HEK293 (cell line): ENCODE measurements around the gene EPHA4.

Experiments
- CTCF ChIA-PET: fragments of 350-600 bp; formaldehyde crosslinking; extraction: SDS; loops from one replicate; lab custom pipeline; 2021; ENCODE audit warnings: antibody characterized with exemption; lab: Yijun Ruan, JAX
- POLR2A ChIA-PET: fragments of 300-600 bp; formaldehyde crosslinking; extraction: SDS; loops from one replicate; lab custom pipeline; 2020; ENCODE audit warnings: antibody characterized with exemption, inconsistent platforms; lab: Yijun Ruan, JAX
- H3K27ac ChIP-seq: fragments of 200-500 bp; sonication (Bioruptor generic); 2 replicates; pipeline ENCODE4 v1.5.1; 2014; ENCODE audit warnings: low read depth, low read length, control low read depth, inconsistent platforms; ENCODE audit errors: extremely low read depth
- H3K36me3 ChIP-seq, 2 experiments: fragments of 200-500 bp in 1 of 2; sonication (Bioruptor generic) in 1 of 2; 1 replicate in 1 of 2; 2 replicates in 1 of 2; pipeline ENCODE4 v1.5.1; 2014 to 2017; ENCODE audit warnings: inconsistent platforms in 2 of 2, low read length in 2 of 2; ENCODE audit not compliant: control insufficient read depth in 2 of 2, insufficient read depth in 1 of 2
- H3K4me1 ChIP-seq: fragments of 200-500 bp; sonication (Bioruptor generic); 2 replicates; pipeline ENCODE4 v1.5.1; 2014; ENCODE audit warnings: mild to moderate bottlenecking, low read length, inconsistent platforms; ENCODE audit not compliant: control insufficient read depth, insufficient read depth
- H3K4me3 ChIP-seq: 2 replicates; pipeline ENCODE4 v1.5.1; 2011; ENCODE audit warnings: low read depth, mild to moderate bottlenecking, control low read depth, low read length, moderate library complexity
- H3K9me3 ChIP-seq: fragments of 200-500 bp; sonication (Bioruptor generic); 2 replicates; pipeline ENCODE4 v1.5.1; 2014; ENCODE audit warnings: low read depth, low read length, inconsistent platforms; ENCODE audit not compliant: control insufficient read depth, insufficient read depth
- EGR2 ChIP-seq: fragments of 450-650 bp; formaldehyde crosslinking; IDR thresholded peaks from 2 replicates; pipeline ENCODE4 v1.5.1; 2016; ENCODE audit warnings: low read depth, missing biosample characterization, missing genetic modification characterization
- GLIS2 ChIP-seq: fragments of 450-650 bp; formaldehyde crosslinking; IDR thresholded peaks from 2 replicates; pipeline ENCODE4 v1.5.1; 2016; ENCODE audit warnings: missing biosample characterization, missing genetic modification characterization
- MZF1 ChIP-seq: fragments of 450-650 bp; formaldehyde crosslinking; IDR thresholded peaks from 2 replicates; pipeline ENCODE4 v1.5.1; 2017; ENCODE audit warnings: missing biosample characterization, missing genetic modification characterization, borderline replicate concordance
- YY1 ChIP-seq: fragments of 450-650 bp; formaldehyde crosslinking; IDR thresholded peaks from 2 replicates; pipeline ENCODE4 v1.5.1; 2018; ENCODE audit warnings: missing biosample characterization, missing genetic modification characterization
- ZBTB10 ChIP-seq: fragments of 450-650 bp; formaldehyde crosslinking; IDR thresholded peaks from 2 replicates; pipeline ENCODE4 v1.5.1; 2016; ENCODE audit warnings: missing biosample characterization, missing genetic modification characterization
- ZBTB48 ChIP-seq: fragments of 450-650 bp; formaldehyde crosslinking; IDR thresholded peaks from 2 replicates; pipeline ENCODE4 v1.5.1; 2016; ENCODE audit warnings: missing biosample characterization, missing genetic modification characterization
- ZFHX2 ChIP-seq: fragments of 450-650 bp; formaldehyde crosslinking; conservative IDR thresholded peaks from 2 replicates; pipeline ENCODE4 v1.5.1; 2016; ENCODE audit warnings: missing biosample characterization, missing genetic modification characterization
- ZFP69B ChIP-seq: fragments of 450-650 bp; formaldehyde crosslinking; IDR thresholded peaks from 2 replicates; pipeline ENCODE4 v1.5.1; 2016; ENCODE audit warnings: missing biosample characterization, missing genetic modification characterization
- ZIC2 ChIP-seq: fragments of 450-650 bp; formaldehyde crosslinking; IDR thresholded peaks from 2 replicates; pipeline ENCODE4 v1.5.1; 2016; ENCODE audit warnings: missing biosample characterization, missing genetic modification characterization
- ZNF114 ChIP-seq: fragments of 450-650 bp; formaldehyde crosslinking; IDR thresholded peaks from 2 replicates; pipeline ENCODE4 v1.5.0; 2017; ENCODE audit warnings: missing biosample characterization, missing genetic modification characterization
- ZNF157 ChIP-seq: fragments of 450-650 bp; formaldehyde crosslinking; IDR thresholded peaks from 2 replicates; pipeline ENCODE4 v1.5.1; 2016; ENCODE audit warnings: missing biosample characterization, missing genetic modification characterization
- ZNF202 ChIP-seq: fragments of 450-650 bp; formaldehyde crosslinking; IDR thresholded peaks from 2 replicates; pipeline ENCODE4 v1.5.1; 2016; ENCODE audit warnings: missing biosample characterization, missing genetic modification characterization, borderline replicate concordance
- ZNF239 ChIP-seq: fragments of 450-650 bp; formaldehyde crosslinking; IDR thresholded peaks from 2 replicates; pipeline ENCODE4 v1.5.1; 2016; ENCODE audit warnings: missing biosample characterization, missing genetic modification characterization
- ZNF248 ChIP-seq: fragments of 450-650 bp; formaldehyde crosslinking; IDR thresholded peaks from 2 replicates; pipeline ENCODE4 v1.5.1; 2017; ENCODE audit warnings: missing biosample characterization, missing genetic modification characterization
- ZNF266 ChIP-seq: fragments of 450-650 bp; formaldehyde crosslinking; IDR thresholded peaks from 2 replicates; pipeline ENCODE4 v1.5.1; 2016; ENCODE audit warnings: missing biosample characterization, missing genetic modification characterization, low read depth
- ZNF302 ChIP-seq: fragments of 450-650 bp; formaldehyde crosslinking; IDR thresholded peaks from 2 replicates; pipeline ENCODE4 v1.5.1; 2016; ENCODE audit warnings: missing biosample characterization, missing genetic modification characterization, low read depth
- ZNF341 ChIP-seq: fragments of 450-650 bp; formaldehyde crosslinking; IDR thresholded peaks from 2 replicates; pipeline ENCODE4; 2016; ENCODE audit warnings: low read depth, missing biosample characterization, missing genetic modification characterization
- ZNF48 ChIP-seq: fragments of 450-650 bp; formaldehyde crosslinking; IDR thresholded peaks from 2 replicates; pipeline ENCODE4 v1.5.1; 2016; ENCODE audit warnings: missing biosample characterization, missing genetic modification characterization
- ZNF544 ChIP-seq: fragments of 450-650 bp; formaldehyde crosslinking; IDR thresholded peaks from 2 replicates; pipeline ENCODE4 v1.5.0; 2017; ENCODE audit warnings: missing biosample characterization, missing genetic modification characterization
- ZNF548 ChIP-seq: fragments of 450-650 bp; formaldehyde crosslinking; IDR thresholded peaks from 2 replicates; pipeline ENCODE4 v1.5.1; 2016; ENCODE audit warnings: missing biosample characterization, missing genetic modification characterization
- ZNF610 ChIP-seq: fragments of 450-650 bp; formaldehyde crosslinking; IDR thresholded peaks from 2 replicates; pipeline ENCODE4 v1.5.1; 2016; ENCODE audit warnings: missing biosample characterization, missing genetic modification characterization, borderline replicate concordance
- ZNF707 ChIP-seq: fragments of 450-650 bp; formaldehyde crosslinking; IDR thresholded peaks from 2 replicates; pipeline ENCODE4 v1.5.1; 2016; ENCODE audit warnings: missing biosample characterization, missing genetic modification characterization
- ZNF768 ChIP-seq: fragments of 450-650 bp; formaldehyde crosslinking; IDR thresholded peaks from 2 replicates; pipeline ENCODE4 v1.5.1; 2018; ENCODE audit warnings: missing biosample characterization, mild to moderate bottlenecking, missing genetic modification characterization
- ZNF777 ChIP-seq: fragments of 450-650 bp; formaldehyde crosslinking; IDR thresholded peaks from 2 replicates; pipeline ENCODE4 v1.5.1; 2017; ENCODE audit warnings: missing biosample characterization, missing genetic modification characterization, borderline replicate concordance
- ZSCAN16 ChIP-seq: fragments of 450-650 bp; formaldehyde crosslinking; IDR thresholded peaks from 2 replicates; pipeline ENCODE4 v1.5.1; 2016; ENCODE audit warnings: missing biosample characterization, missing genetic modification characterization
- TF ChIP-seq, protein P1 (sequence below): fragments of 450-650 bp; formaldehyde crosslinking; IDR thresholded peaks from 2 replicates; pipeline ENCODE4 v1.5.1; 2016; ENCODE audit warnings: missing biosample characterization, missing genetic modification characterization
- TF ChIP-seq, protein P2 (sequence below): fragments of 450-650 bp; formaldehyde crosslinking; IDR thresholded peaks from 2 replicates; pipeline ENCODE4 v1.5.1; 2017; ENCODE audit warnings: missing biosample characterization, mild to moderate bottlenecking, missing genetic modification characterization, moderate library complexity

The EPHA4 gene

DNA sequence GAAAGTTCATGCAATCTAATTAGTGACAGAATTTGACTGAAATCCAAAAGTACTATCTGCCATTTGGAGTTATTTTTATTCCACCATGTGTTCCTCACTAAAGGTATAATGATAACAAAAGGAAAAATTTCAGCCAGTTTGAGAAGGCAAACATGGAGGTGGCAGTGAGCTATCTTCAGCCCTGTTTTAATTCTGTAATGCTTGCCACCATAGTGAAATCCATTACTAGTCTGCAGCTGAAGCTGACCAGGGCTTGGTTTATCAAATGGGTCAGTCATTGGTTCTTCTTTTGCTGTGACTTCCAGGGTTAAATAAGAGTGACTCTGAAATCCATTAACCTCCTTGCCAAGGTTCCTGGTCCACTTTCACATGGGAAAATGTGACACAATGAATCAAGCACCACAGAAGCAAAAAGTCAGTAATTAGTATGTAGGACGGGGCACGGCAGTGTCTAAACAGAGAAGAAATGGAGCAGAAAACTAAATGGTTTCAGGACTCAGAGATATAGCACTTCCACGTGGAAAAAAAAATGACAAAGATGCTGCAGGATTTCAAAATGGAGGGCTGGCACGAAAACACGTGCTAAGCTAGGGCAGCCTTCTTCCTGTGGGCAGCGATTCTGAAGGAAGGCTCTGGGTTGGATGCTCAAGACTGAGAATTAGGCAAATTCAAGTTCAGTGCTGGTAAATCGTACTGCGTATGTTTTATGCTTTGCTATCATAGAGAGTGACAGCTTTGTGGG lies 87.2 kb downstream of the EPHA4 start:
- CTCF ChIA-PET: no interaction called here

DNA sequence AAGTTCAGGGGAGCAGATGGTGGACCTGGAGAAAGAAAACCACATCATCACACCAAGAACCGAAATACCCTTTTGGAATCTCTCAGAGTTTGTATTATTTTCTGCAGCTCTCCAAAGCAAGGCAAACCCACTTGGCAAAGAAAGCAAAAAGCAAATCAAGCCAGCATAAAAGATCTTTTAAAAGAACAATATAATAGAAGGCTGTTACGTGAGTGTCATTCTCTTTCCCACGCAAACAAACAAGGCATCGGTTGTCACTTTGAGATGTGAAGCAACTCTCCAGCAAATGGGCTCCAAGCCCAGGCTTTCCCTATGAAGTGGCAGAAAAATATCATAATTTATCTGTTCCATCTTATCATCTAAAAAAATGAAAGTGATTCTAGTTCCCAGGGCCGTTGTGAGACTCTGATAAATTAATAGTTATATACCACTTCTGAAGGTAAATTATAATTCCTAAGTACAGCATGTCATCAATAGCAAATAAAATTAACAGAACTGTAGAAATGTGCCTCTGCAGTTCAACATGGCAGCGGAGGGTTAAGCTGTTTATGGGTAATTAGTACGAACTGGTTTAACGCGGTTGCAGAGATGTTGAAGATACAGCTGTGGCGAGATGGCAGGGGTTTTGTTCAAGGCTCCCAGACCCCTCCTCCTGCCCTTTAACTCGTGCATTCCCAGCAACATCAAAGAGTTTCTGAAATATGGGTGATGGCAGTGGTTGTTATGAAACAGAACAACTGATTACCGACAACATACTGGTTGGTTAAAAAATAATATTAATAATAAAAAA lies 89.2 kb downstream of the EPHA4 start:
- no peak overlapping the region for H3K4me3 ChIP-seq
- ChIA-PET CTCF (no interaction called here), POLR2A (no interaction called here)
- no peaks in the 10 kb centered on the region for H3K9me3 ChIP-seq
- peaks cover 3% of the 10 kb centered on the region; the same call in 1 of the 2 replicates for H3K4me1 ChIP-seq
- peaks cover 8 to 9% of the 10 kb centered on the region in 2 experiments for H3K36me3 ChIP-seq
- no peak overlapping the region for H3K27ac ChIP-seq
- TF ChIP-seq ZNF48 (tag by site-specific recombination) (no peak), ZNF768 (tag by site-specific recombination) (no peak), ZNF157 (no peak), ZNF202 (tag by site-specific recombination) (no peak), ZNF239 (tag by site-specific recombination) (no peak), ZSCAN16 (tag by site-specific recombination) (no peak), ZFP69B (no peak), ZNF707 (no peak), ZNF777 (tag by site-specific recombination) (no peak), YY1 (tag by site-specific recombination) (no peak), ZNF114 (tag by site-specific recombination) (no peak), ZNF266 (tag by site-specific recombination) (no peak), ZBTB10 (tag by site-specific recombination) (no peak), EGR2 (tag by site-specific recombination) (no peak), ZNF341 (tag by site-specific recombination) (no peak), ZNF548 (tag by site-specific recombination) (no peak), MZF1 (no peak), ZNF544 (no peak)

More for the DNA sequence above, 87.2 kb downstream of the EPHA4 start:
- peaks cover 8 to 9% of the 10 kb centered on the region in 2 experiments for H3K36me3 ChIP-seq
- no peak overlapping the region for H3K27ac ChIP-seq
- POLR2A ChIA-PET: no interaction called here
- 0 out of 2 replicates have a peak, but pooled peaks cover 3% of the 10 kb centered on the region for H3K4me1 ChIP-seq
- no peaks in the 10 kb centered on the region for H3K9me3 ChIP-seq
- TF ChIP-seq ZIC2 (tag by site-specific recombination): no peak
- TF ChIP-seq, all 188 proteins: peak for 0
- no peak overlapping the region for H3K4me3 ChIP-seq

- H3K27ac ChIP-seq: no peak overlapping the region
- peaks cover 8 to 9% of the 10 kb centered on the region in 2 experiments for H3K36me3 ChIP-seq
- H3K4me3 ChIP-seq: no peak overlapping the region
- CTCF ChIA-PET: interaction anchor here (0.7 kb wide), 1 partner anchor 25 kb away, joined by 3 read pairs; no protein-coding TSS in a partner anchor
- H3K9me3 ChIP-seq: no peaks in the 10 kb centered on the region
- POLR2A ChIA-PET: no interaction called here
- peaks cover 3% of the 10 kb centered on the region; the same call in 1 of the 2 replicates for H3K4me1 ChIP-seq
- TF ChIP-seq, protein P1, sequence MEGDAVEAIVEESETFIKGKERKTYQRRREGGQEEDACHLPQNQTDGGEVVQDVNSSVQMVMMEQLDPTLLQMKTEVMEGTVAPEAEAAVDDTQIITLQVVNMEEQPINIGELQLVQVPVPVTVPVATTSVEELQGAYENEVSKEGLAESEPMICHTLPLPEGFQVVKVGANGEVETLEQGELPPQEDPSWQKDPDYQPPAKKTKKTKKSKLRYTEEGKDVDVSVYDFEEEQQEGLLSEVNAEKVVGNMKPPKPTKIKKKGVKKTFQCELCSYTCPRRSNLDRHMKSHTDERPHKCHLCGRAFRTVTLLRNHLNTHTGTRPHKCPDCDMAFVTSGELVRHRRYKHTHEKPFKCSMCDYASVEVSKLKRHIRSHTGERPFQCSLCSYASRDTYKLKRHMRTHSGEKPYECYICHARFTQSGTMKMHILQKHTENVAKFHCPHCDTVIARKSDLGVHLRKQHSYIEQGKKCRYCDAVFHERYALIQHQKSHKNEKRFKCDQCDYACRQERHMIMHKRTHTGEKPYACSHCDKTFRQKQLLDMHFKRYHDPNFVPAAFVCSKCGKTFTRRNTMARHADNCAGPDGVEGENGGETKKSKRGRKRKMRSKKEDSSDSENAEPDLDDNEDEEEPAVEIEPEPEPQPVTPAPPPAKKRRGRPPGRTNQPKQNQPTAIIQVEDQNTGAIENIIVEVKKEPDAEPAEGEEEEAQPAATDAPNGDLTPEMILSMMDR (tag by site-specific recombination): no peak
- TF ChIP-seq ZNF610 (tag by site-specific recombination): no peak
- no peak for TF ChIP-seq ZNF302
- TF ChIP-seq ZNF248 (tag by site-specific recombination): no peak
- TF ChIP-seq ZNF266 (tag by site-specific recombination): no peak
- TF ChIP-seq ZFHX2: no peak
- TF ChIP-seq, protein P2, sequence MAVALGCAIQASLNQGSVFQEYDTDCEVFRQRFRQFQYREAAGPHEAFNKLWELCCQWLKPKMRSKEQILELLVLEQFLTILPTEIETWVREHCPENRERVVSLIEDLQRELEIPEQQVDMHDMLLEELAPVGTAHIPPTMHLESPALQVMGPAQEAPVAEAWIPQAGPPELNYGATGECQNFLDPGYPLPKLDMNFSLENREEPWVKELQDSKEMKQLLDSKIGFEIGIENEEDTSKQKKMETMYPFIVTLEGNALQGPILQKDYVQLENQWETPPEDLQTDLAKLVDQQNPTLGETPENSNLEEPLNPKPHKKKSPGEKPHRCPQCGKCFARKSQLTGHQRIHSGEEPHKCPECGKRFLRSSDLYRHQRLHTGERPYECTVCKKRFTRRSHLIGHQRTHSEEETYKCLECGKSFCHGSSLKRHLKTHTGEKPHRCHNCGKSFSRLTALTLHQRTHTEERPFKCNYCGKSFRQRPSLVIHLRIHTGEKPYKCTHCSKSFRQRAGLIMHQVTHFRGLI (tag by site-specific recombination): no peak
- no peak for TF ChIP-seq ZBTB48
- TF ChIP-seq GLIS2 (tag by site-specific recombination): no peak
These were observed 91.3 kb downstream of the EPHA4 start for GRCh38 chr2:221480821-221481220.
